Measurements from ENCODE around the gene MTA2. TPM values are rescaled to one million over a fixed set of nuclear protein-coding genes. Genes with fewer than 3 reads are reported as not detected.

Gene MTA2
- total RNA-seq, 2 donors from 2014 or later: 96.5 to 110 TPM

GRCh38 chr11:62558669-62559068 is 43.0 kb downstream of the MTA2 start:
- Histone ChIP-seq H3K27me3 (replicated peaks; ENCODE audit: insufficient read depth) (no peaks in the 10 kb centered on the region), H3K4me3 (no peak overlapping the region), H3K4me1 (replicated peaks) (peaks cover 36% of the 10 kb centered on the region), H3K9me3 (no peaks in the 10 kb centered on the region), H3K27ac (no peak overlapping the region), H3K36me3 (peaks cover 7 to 8% of the 10 kb centered on the region in 2 donors)
- 82% methylated on average over 9 of the region's 9 CpGs for WGBS
- DNase-seq (ENCODE audit: low spot score): no peak
- TF ChIP-seq CTCF (IDR thresholded peaks at IDR 0.05): no peak
- TF ChIP-seq POLR2A (IDR thresholded peaks at IDR 0.05): no peak
- TF ChIP-seq POLR2AphosphoS5 (IDR thresholded peaks at IDR 0.05): no peak
- intact Hi-C loops (cut with DNase I): no loop called here

- Histone ChIP-seq H3K4me1 (replicated peaks) (peaks cover 47% of the 10 kb centered on the region), H3K36me3 (peaks cover 4 to 7% of the 10 kb centered on the region in 2 donors), H3K4me3 (no peak overlapping the region), H3K9me3 (no peaks in the 10 kb centered on the region), H3K27me3 (replicated peaks; ENCODE audit: insufficient read depth) (no peaks in the 10 kb centered on the region), H3K27ac (peak overlapping the region; percentile 91 to 93)
- no peak for DNase-seq (ENCODE audit: low spot score)
- no peak for TF ChIP-seq POLR2A (IDR thresholded peaks at IDR 0.05)
- no peak for TF ChIP-seq CTCF (IDR thresholded peaks at IDR 0.05)
- TF ChIP-seq POLR2AphosphoS5 (IDR thresholded peaks at IDR 0.05): no peak
- intact Hi-C loops (cut with DNase I): no loop called here
- 51% methylated on average over 3 of the region's 3 CpGs for WGBS
These were observed 44.6 kb downstream of the MTA2 start for GRCh38 chr11:62556875-62557631.

- Histone ChIP-seq H3K4me1 (replicated peaks) (peaks cover 47% of the 10 kb centered on the region), H3K27me3 (replicated peaks; ENCODE audit: insufficient read depth) (no peaks in the 10 kb centered on the region), H3K9me3 (no peaks in the 10 kb centered on the region), H3K27ac (peak overlapping the region; percentile 91 to 93), H3K36me3 (peaks cover 3 to 7% of the 10 kb centered on the region in 2 donors), H3K4me3 (no peak overlapping the region)
- 9% methylated on average over 14 of the region's 14 CpGs for WGBS
- intact Hi-C loops (cut with DNase I): no loop called here
- TF ChIP-seq POLR2A (IDR thresholded peaks at IDR 0.05) (peak; percentile 14), CTCF (IDR thresholded peaks at IDR 0.05) (peak in 1 of 4 experiments; percentile 22), POLR2AphosphoS5 (IDR thresholded peaks at IDR 0.05) (peak; percentile 66)
- peak; percentile 87 for DNase-seq (ENCODE audit: low spot score)
These were observed 45.4 kb downstream of the MTA2 start for GRCh38 chr11:62556108-62556874.

GRCh38 chr11:62555464-62556107 is 46.1 kb downstream of the MTA2 start:
- Histone ChIP-seq H3K27ac (peak overlapping the region; percentile 91 to 93), H3K4me1 (replicated peaks) (peaks cover 47% of the 10 kb centered on the region), H3K4me3 (no peak overlapping the region), H3K9me3 (no peaks in the 10 kb centered on the region), H3K27me3 (replicated peaks; ENCODE audit: insufficient read depth) (no peaks in the 10 kb centered on the region), H3K36me3 (peaks cover 3 to 7% of the 10 kb centered on the region in 2 donors)
- TF ChIP-seq POLR2AphosphoS5 (IDR thresholded peaks at IDR 0.05) (no peak), CTCF (IDR thresholded peaks at IDR 0.05) (peak in 1 of 4 experiments; percentile 6)
- intact Hi-C loops (cut with DNase I): no loop called here
- 6% methylated on average over 4 of the region's 4 CpGs for WGBS
- peak; percentile 48 for DNase-seq (ENCODE audit: low spot score)
